ENCODE data around the gene KATNAL2.

The KATNAL2 gene

DNA sequence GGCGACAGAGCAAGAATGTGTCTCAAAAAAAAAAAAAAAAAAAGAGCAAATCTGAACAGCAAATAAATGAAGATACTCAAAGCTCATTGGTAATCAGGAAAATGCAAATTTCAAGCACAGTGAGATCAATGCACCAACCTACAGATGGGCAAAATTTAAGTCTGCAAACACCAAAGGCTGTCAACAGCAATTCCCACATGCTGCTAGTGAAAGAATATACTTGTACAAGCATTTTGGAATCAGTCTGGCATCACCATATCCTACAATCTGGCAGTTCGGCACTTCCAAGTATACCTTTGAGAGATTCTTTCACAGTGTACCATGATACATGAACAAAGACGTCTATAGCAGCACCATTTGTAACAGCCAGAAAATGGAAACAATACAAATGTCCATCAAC, 228.8 kb downstream of the KATNAL2 start:
- no peaks in the 10 kb centered on the region for H3K4me1 ChIP-seq (ENCODE audit: insufficient read depth, low read length)
- H3K9ac ChIP-seq (ENCODE audit: low read depth, low read length) = no peak overlapping the region
- no peaks in the 10 kb centered on the region for H3K9me3 ChIP-seq (ENCODE audit: control insufficient read depth, insufficient read depth, low read length)
- no peaks in the 10 kb centered on the region for H3K36me3 ChIP-seq (ENCODE audit: insufficient read depth, low read length)

DNA sequence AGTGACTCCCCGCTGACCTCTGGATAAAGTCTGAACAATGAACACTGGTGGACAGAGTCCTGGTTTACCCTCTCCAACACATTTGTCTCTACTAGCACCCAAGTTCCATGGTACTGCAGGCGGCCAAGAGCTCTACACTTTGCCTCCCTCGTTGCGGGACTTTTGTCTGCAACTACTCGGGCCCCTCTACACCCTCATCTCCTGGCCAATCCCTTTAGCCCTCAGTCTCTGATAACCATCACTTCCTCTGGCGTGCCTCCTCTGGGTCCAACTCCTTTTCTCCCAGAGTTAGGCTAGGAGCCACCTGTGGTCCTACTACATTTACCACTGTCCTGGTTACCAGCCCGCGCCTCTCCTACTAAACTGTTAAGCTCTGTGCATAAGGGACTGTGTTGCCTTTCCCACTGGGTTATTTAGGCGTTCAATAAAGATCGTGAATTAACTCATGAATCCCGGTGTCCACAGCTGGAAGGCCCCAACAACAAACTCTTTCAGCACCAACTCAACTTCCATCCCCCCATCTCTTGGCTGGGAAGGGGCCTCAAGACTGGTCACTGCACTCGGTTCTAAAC, 232.1 kb downstream of the KATNAL2 start:
- Histone ChIP-seq H3K4me1 (ENCODE audit: insufficient read depth, low read length) (no peaks in the 10 kb centered on the region), H3K36me3 (ENCODE audit: insufficient read depth, low read length) (0 out of 2 replicates have a peak, but pooled peaks cover 4% of the 10 kb centered on the region), H3K9me3 (ENCODE audit: control insufficient read depth, insufficient read depth, low read length) (no peaks in the 10 kb centered on the region), H3K9ac (ENCODE audit: low read depth, low read length) (peak overlapping the region; percentile 74)

DNA sequence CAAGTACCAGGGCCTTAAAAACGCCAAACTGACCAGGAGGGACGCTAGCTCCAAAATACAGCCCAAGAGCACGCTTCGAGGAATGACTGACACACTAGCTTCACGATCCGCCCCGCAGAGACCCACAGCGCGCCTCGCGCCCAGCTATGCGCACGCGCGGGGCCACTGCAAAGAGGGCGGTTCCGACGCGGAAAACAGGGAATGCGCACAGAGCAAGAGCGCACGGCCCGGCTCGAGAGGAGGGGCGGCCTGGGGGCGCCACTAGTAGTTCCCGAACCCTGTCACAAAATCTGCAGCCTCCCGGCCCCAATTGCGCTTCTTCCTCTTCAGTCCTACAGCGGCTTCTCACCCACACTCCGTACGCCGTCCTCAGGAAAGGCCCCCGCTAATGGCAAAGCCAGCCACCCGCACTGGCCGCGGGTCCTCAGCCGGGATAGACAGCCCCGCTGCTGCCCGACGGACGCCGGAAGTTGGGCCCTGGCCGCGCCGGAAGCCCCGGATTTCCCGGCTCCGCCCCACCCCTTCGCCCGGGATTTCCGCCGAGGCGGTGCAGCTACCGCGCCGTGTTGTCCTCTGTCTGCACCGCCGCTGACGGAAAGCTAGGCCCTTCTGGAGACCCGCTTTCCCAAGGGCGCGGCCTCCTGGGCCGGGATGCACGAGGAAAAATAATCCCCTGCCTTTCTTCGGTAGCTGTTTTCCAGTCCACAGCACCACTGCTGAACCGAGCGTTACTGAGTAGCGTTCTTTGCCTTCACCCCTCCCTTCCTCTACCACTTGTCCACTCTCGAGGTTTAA, 232.8 kb downstream of the KATNAL2 start, which contains the start of gene HDHD2:
HDHD2 (minus strand) TSS at position 472 of the 795 bp plus-strand sequence. CDS start 14,061 bp downstream, outside the sequence.
- Histone ChIP-seq H3K36me3 (ENCODE audit: insufficient read depth, low read length) (0 out of 2 replicates have a peak, but pooled peaks cover 5% of the 10 kb centered on the region), H3K4me1 (ENCODE audit: insufficient read depth, low read length) (no peaks in the 10 kb centered on the region), H3K9ac (ENCODE audit: low read depth, low read length) (peak within 1 kb of the TSS; percentile 74), H3K9me3 (ENCODE audit: control insufficient read depth, insufficient read depth, low read length) (no peaks in the 10 kb centered on the region)

DNA sequence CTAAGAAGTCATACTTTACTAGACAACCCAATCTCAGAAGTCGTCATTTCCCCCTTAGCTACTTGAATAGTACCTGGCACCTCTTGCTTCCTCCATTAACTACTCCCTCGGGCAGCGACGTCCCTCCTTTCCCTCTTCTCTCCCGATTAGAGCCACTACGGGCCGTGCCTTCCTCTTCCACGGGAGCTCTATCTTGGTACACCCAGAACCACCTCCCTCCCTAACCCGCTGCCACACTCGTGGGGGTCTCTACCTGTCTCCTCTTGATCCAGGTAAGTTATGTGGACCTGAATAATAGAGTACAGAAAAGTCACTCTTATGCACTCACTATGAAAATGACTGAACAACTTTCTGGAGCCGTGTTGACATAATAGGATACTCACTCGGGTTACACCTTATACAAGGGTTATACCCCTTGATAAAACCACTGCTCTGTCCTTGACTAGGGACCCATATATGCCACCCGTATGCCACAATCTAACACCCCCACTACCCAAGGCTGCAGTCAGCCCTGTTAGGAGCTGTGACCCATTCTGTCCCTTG, 233.5 kb downstream of the KATNAL2 start:
- Histone ChIP-seq H3K4me1 (ENCODE audit: insufficient read depth, low read length) (no peaks in the 10 kb centered on the region), H3K9me3 (ENCODE audit: control insufficient read depth, insufficient read depth, low read length) (no peaks in the 10 kb centered on the region), H3K36me3 (ENCODE audit: insufficient read depth, low read length) (0 out of 2 replicates have a peak, but pooled peaks cover 5% of the 10 kb centered on the region), H3K9ac (ENCODE audit: low read depth, low read length) (peak overlapping the region; percentile 74)

GRCh38 chr18:47151439-47151838, 234.0 kb downstream of the KATNAL2 start:
- no peak overlapping the region for H3K9ac ChIP-seq (ENCODE audit: low read depth, low read length)
- H3K36me3 ChIP-seq (ENCODE audit: insufficient read depth, low read length) = 0 out of 2 replicates have a peak, but pooled peaks cover 5% of the 10 kb centered on the region
- no peaks in the 10 kb centered on the region for H3K4me1 ChIP-seq (ENCODE audit: insufficient read depth, low read length)
- H3K9me3 ChIP-seq (ENCODE audit: control insufficient read depth, insufficient read depth, low read length) = no peaks in the 10 kb centered on the region

Measured in ES-I3 (cell line).